Activated CD4-positive, alpha-beta T cell treated with anti-CD3 and anti-CD28 coated beads for 36 hours (primary cell): ENCODE measurements around the gene ARHGDIG. TPM values are rescaled to one million over a fixed set of nuclear protein-coding genes. Genes with fewer than 3 reads are reported as not detected.

ENCODE experiments used
- ATAC-seq: fragments of 200-7000 bp; cut with Tn5 transposase; one replicate; pipeline ENCODE4 v1.10.0; 2021; ENCODE audit warnings: mild to moderate bottlenecking, moderate library complexity
- CTCF ChIA-PET: fragments of 350-600 bp; sonication (Branson Sonifier 250); formaldehyde crosslinking; loops from one replicate; lab custom pipeline; 2021; ENCODE audit warnings: antibody characterized with exemption; lab: Charles Lee
- POLR2A ChIA-PET: fragments of 350-600 bp; sonication (Branson Sonifier 250); formaldehyde crosslinking; loops from one replicate; lab custom pipeline; 2021; ENCODE audit warnings: antibody characterized with exemption, inconsistent platforms; lab: Charles Lee
- DNase-seq: peaks from one replicate; pipeline ENCODE4 v3.0.0-alpha.2; 2020
- H3K27ac Mint-ChIP-seq: one replicate; pipeline ENCODE4 v1.8.0; 2021; ENCODE audit warnings: mixed read lengths
- H3K27me3 Mint-ChIP-seq: one replicate; pipeline ENCODE4 v1.8.0; 2021; ENCODE audit warnings: mixed read lengths
- H3K36me3 Mint-ChIP-seq: one replicate; pipeline ENCODE4 v1.8.0; 2021; ENCODE audit warnings: low read depth, mixed read lengths
- H3K4me1 Mint-ChIP-seq: one replicate; pipeline ENCODE4 v1.8.0; 2021; ENCODE audit warnings: mixed read lengths
- H3K4me3 Mint-ChIP-seq: one replicate; pipeline ENCODE4 v1.8.0; 2021; ENCODE audit warnings: mild to moderate bottlenecking, moderate library complexity, mixed read lengths
- H3K9me3 Mint-ChIP-seq: one replicate; pipeline ENCODE4 v1.8.0; 2021; ENCODE audit warnings: low read depth, mixed read lengths
- intact Hi-C, 2 experiments: fragments of 100-400 bp; cut with DNase I in 1 of 2; cut with micrococcal nuclease in 1 of 2; formaldehyde crosslinking; loops; one replicate each; pipeline versions ENCODE4 v1.14.2 to v1.15.1; 2022 to 2024; cut with DNase I, micrococcal nuclease
- total RNA-seq, 2 experiments: library from RNA; stranded (reverse); gene quantifications; one replicate each; pipeline ENCODE4 v1.2.3, GENCODE V29; 2021

Gene ARHGDIG
- total RNA-seq, 2 experiments from 2014 or later, result not detected

DNA sequence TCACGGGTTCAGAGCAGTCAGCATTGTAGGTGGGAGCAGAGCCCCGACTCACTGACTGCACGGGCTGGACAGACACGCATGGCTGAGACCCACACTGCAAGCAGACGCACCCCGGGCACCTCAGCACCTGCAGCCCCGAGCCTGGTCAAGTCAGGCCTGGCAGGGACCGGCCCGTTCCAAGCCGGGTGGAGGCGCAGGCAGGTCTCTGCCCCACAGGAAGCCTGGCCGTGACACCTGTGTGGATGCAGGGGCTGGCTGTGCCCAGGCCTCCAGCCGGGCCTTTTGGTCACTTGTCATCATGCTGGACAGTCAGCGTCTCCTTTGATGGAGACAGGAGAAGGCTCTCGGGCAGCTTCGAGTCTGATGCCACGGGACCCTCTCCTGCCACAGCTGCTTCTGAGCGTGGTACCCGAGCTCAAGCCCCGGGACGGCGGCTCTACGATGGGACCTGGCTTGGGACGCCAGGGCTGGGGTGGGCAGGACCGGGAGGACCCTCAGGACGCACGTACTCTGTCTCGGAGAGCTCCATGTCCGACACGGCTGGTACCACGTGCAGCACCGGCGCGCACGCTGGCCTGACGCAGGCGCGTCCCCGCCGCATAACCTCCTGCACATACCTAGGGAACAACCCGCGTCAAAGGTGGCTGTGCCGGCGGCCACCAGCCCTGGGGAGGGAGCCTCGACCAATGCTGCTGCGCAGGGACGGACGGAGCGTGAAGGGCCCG is 10.5 kb downstream of the ARHGDIG start:
- H3K27me3 Mint-ChIP-seq, result no peaks in the 10 kb centered on the region
- ChIA-PET POLR2A (no interaction called here), CTCF (no interaction called here)
- no peaks in the 10 kb centered on the region for H3K9me3 Mint-ChIP-seq
- DNase-seq (no peak), ATAC-seq (no peak)
- intact Hi-C loops, result no loop called here
- no peak overlapping the region for H3K27ac Mint-ChIP-seq
- no peak overlapping the region for H3K4me3 Mint-ChIP-seq
- no peaks in the 10 kb centered on the region for H3K4me1 Mint-ChIP-seq
- peaks cover 30% of the 10 kb centered on the region for H3K36me3 Mint-ChIP-seq

- Mint-ChIP-seq H3K9me3 (no peaks in the 10 kb centered on the region), H3K27me3 (no peaks in the 10 kb centered on the region), H3K4me3 (no peak overlapping the region), H3K4me1 (no peaks in the 10 kb centered on the region), H3K27ac (no peak overlapping the region), H3K36me3 (peaks cover 27% of the 10 kb centered on the region)
- POLR2A ChIA-PET, result no interaction called here
- intact Hi-C loops, result no loop called here
- ATAC-seq, result no peak
- CTCF ChIA-PET, result interaction anchor here (0.7 kb wide), 1 partner anchor 485 kb away, joined by 3 read pairs; no protein-coding TSS in a partner anchor
- no peak for DNase-seq
Measured at GRCh38 chr16:291539-291938, 11.1 kb downstream of the ARHGDIG start.

GRCh38 chr16:293043-293775 is 12.8 kb downstream of the ARHGDIG start:
- Mint-ChIP-seq H3K36me3 (peaks cover 18% of the 10 kb centered on the region), H3K27ac (no peak overlapping the region), H3K4me1 (no peaks in the 10 kb centered on the region), H3K27me3 (no peaks in the 10 kb centered on the region), H3K9me3 (no peaks in the 10 kb centered on the region), H3K4me3 (no peak overlapping the region)
- ATAC-seq (no peak), DNase-seq (no peak)
- ChIA-PET POLR2A (no interaction called here), CTCF (no interaction called here)
- intact Hi-C loops, result no loop called here

- no peaks in the 10 kb centered on the region for H3K4me1 Mint-ChIP-seq
- H3K9me3 Mint-ChIP-seq, result no peaks in the 10 kb centered on the region
- H3K4me3 Mint-ChIP-seq, result no peak overlapping the region
- DNase-seq (no peak), ATAC-seq (no peak)
- ChIA-PET CTCF (no interaction called here), POLR2A (no interaction called here)
- no peak overlapping the region for H3K27ac Mint-ChIP-seq
- no peaks in the 10 kb centered on the region for H3K27me3 Mint-ChIP-seq
- peaks cover 13% of the 10 kb centered on the region for H3K36me3 Mint-ChIP-seq
- intact Hi-C loops, result no loop called here
Measured at GRCh38 chr16:296276-296675, 15.9 kb downstream of the ARHGDIG start.

DNA sequence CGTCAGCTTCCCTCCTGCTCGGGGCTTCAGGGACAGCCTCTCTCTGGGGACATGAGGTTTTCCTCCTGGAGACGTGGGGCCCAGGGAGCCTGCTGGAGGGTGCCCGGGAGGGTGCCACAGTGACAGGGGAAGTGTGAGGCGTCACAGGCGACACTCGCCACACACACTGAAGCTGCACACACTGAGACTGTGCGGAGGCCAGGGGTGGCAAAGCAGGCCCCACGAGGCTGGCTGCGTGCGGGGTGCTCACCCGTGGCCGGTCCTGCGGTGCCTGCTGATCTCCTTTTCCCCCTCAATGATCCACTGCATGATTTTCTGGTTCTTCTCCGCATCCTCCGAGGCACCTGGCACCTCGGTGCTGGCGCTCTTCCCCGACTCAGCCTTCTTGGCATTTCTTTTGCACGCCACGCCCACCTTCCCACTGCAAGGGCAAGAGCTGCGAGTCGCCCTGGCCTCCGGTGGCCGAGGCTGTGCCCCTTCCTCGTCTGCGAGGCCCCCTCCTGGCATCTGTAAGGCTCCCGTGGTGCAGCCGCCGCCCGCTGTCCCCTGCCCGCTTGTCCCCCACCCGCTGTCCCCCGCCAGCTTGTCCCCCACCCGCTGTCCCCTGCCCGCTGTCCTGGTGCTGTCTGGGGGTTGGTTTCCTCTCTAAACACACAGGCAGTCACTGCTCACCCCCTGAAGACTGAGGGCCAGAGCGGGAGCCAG is 16.6 kb downstream of the ARHGDIG start:
- POLR2A ChIA-PET, result no interaction called here
- CTCF ChIA-PET, result no interaction called here

DNA sequence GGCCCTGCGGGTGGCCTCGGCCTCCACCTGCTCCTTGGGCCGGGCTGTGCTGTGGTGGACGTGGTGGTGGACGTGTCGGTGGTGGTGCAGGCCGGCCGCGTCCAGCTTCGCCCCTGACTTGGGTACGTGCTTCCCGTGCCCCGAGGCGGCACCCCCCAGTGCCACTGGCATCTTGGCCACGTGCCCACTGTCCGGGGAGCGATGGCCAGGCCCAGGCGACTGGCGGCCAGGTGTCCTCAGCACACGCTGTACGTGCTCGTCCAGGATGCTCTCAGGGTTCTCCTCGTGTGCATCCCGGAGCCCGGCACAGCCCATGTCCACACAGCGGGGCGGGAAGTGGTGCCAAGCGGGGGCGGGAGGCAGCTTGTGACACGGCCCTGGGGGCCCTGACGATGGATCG is 17.4 kb downstream of the ARHGDIG start:
- Mint-ChIP-seq H3K4me1 (no peaks in the 10 kb centered on the region), H3K36me3 (peaks cover 5% of the 10 kb centered on the region), H3K4me3 (no peak overlapping the region), H3K9me3 (no peaks in the 10 kb centered on the region), H3K27me3 (no peaks in the 10 kb centered on the region), H3K27ac (no peak overlapping the region)
- no peak for DNase-seq
- ATAC-seq, result no peak
- intact Hi-C loops, result no loop called here
- ChIA-PET CTCF (no interaction called here), POLR2A (no interaction called here)

More for the DNA sequence above, 16.6 kb downstream of the ARHGDIG start:
- Mint-ChIP-seq H3K4me1 (no peaks in the 10 kb centered on the region), H3K36me3 (peaks cover 8% of the 10 kb centered on the region), H3K9me3 (no peaks in the 10 kb centered on the region), H3K4me3 (no peak overlapping the region), H3K27ac (no peak overlapping the region), H3K27me3 (no peaks in the 10 kb centered on the region)
- no peak for DNase-seq
- intact Hi-C loops, result no loop called here
- ATAC-seq, result no peak

DNA sequence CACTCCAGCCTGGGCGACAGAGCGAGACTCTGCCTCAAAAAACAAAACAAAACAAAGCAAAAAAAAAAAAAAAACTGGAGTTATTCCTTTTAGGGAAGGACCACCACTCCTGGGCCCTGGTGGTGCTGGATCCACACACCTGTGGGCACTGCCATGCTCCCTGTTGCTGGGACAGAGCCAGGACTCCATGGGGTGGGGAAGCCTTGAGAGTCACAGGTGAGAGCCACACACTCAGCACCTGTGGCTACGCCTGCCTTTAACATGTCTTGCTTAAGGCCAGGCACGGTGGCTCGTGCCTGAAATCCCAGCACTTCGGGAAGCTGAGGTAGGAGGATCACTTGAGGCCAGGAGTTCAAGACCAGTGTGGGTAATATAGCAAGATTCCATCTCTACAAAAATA is 20.8 kb downstream of the ARHGDIG start:
- no peaks in the 10 kb centered on the region for H3K9me3 Mint-ChIP-seq
- H3K27me3 Mint-ChIP-seq, result no peaks in the 10 kb centered on the region
- no peak for ATAC-seq
- DNase-seq, result no peak
- H3K4me1 Mint-ChIP-seq, result no peaks in the 10 kb centered on the region
- H3K36me3 Mint-ChIP-seq, result peaks cover 14% of the 10 kb centered on the region
- POLR2A ChIA-PET, result no interaction called here
- no peak overlapping the region for H3K27ac Mint-ChIP-seq
- H3K4me3 Mint-ChIP-seq, result no peak overlapping the region
- CTCF ChIA-PET, result interaction anchor here (0.6 kb wide), 1 partner anchor 105 kb away, joined by 3 read pairs; no protein-coding TSS in a partner anchor
- intact Hi-C loops, result no loop called here

- H3K27ac Mint-ChIP-seq, result no peak overlapping the region
- ChIA-PET CTCF (no interaction called here), POLR2A (interaction anchor here (0.6 kb wide), 1 partner anchor 45 kb away, joined by 3 read pairs; no protein-coding TSS in a partner anchor)
- intact Hi-C loops, result no loop called here
- H3K4me3 Mint-ChIP-seq, result no peak overlapping the region
- peaks cover 15% of the 10 kb centered on the region for H3K36me3 Mint-ChIP-seq
- ATAC-seq, result no peak
- no peaks in the 10 kb centered on the region for H3K27me3 Mint-ChIP-seq
- no peaks in the 10 kb centered on the region for H3K4me1 Mint-ChIP-seq
- no peak for DNase-seq
- H3K9me3 Mint-ChIP-seq, result no peaks in the 10 kb centered on the region
Measured at GRCh38 chr16:301950-302349, 21.6 kb downstream of the ARHGDIG start.

DNA sequence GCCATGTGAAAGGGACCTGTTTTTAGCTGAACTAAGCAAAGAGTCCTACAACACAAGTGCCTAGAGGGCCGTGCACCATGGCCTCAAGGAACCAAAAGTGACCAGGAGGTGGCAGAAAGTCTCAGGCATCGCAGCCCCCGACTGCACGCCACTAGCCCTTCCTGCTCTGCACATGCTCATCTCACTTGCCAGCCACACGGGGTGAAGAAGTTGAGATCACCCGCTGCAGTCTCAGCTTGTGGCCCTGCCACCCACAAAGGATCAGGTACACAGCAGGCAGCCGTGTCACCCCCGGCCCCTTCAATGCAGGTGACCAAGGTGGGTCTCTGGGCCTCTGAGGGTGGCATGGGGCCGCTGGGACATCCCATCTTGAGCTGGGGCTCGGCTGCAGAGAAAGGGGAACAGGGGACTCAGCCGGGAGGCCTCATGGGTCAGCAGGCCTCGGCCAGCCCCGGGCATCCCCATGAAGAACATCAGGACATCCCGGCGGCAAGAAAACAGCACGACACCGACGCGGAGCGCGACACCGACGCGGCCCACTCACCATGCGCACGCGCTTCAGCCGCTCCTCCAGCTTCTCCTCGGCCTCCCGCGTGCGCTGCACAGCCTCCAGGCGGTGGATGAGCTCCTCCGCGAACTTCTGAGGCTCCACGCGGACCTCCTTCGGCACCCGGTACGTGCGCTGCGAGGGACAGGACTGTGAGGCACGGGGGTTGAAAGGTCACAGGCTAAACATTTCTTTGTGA is 23.5 kb downstream of the ARHGDIG start:
- peaks cover 15% of the 10 kb centered on the region for H3K36me3 Mint-ChIP-seq
- ChIA-PET POLR2A (no interaction called here), CTCF (no interaction called here)
- H3K4me1 Mint-ChIP-seq, result no peaks in the 10 kb centered on the region
- no peak overlapping the region for H3K4me3 Mint-ChIP-seq
- DNase-seq (no peak), ATAC-seq (no peak)
- H3K27me3 Mint-ChIP-seq, result no peaks in the 10 kb centered on the region
- intact Hi-C loops, result no loop called here
- H3K9me3 Mint-ChIP-seq, result no peaks in the 10 kb centered on the region
- H3K27ac Mint-ChIP-seq, result no peak overlapping the region

DNA sequence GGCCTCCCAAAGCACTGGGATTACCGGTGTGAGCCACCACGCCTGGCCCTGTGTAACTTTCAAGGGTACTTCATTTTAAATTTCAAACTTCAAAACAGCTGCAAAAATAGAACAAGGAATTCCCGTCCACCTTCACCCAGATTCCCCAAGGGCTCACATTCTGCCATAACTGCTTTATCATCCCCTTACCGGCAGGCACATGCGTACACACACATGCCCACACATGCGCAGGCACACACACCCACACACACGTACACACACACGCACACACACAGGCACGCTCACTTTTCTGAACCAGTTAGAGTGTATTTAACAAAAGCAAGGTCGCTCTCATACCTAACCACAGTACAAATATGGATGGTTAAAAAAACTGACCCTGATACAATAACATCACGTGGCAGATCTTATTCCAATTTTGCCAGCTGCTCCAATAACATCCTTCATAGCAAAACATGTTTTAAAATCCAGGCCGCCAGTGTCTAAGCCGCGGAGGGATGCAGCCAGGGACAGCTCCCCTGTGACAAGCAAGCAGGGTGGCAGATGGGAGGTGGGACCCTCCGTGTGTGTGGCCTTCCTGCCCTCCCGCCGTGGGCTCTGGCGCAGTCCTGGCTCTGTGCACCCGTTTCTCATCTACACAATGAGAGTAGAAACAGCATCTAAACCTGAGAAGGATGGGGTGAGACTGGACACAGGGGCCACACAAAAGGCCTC is 25.7 kb downstream of the ARHGDIG start:
- Mint-ChIP-seq H3K4me1 (peaks cover 2% of the 10 kb centered on the region), H3K9me3 (no peaks in the 10 kb centered on the region), H3K36me3 (peaks cover 17% of the 10 kb centered on the region), H3K4me3 (no peak overlapping the region), H3K27ac (no peak overlapping the region), H3K27me3 (no peaks in the 10 kb centered on the region)
- POLR2A ChIA-PET, result no interaction called here
- CTCF ChIA-PET, result interaction anchor here (0.6 kb wide), 1 partner anchor 220 kb away, joined by 3 read pairs; no protein-coding TSS in a partner anchor
- ATAC-seq (no peak), DNase-seq (no peak)
- intact Hi-C loops, result no loop called here
